Measurements from ENCODE around the gene ABCA1.

GRCh38 chr9:104871961-104872527 lies 55.9 kb downstream of the ABCA1 start:
- no peak for TF ChIP-seq CTCF (IDR thresholded peaks at IDR 0.05 in 4 of 5, conservative IDR thresholded peaks at IDR 0.05 in 1 of 5)
- no peak for TF ChIP-seq POLR2A (IDR thresholded peaks at IDR 0.05)
